ENCODE data around the gene SPOCD1.
A peak's percentile ranks its signal among the peaks of the same experiment; 100 is the strongest.

Gene SPOCD1

GRCh38 chr1:31754397-31754796 lies 61.4 kb downstream of the SPOCD1 start:
- no peak for DNase-seq

DNA sequence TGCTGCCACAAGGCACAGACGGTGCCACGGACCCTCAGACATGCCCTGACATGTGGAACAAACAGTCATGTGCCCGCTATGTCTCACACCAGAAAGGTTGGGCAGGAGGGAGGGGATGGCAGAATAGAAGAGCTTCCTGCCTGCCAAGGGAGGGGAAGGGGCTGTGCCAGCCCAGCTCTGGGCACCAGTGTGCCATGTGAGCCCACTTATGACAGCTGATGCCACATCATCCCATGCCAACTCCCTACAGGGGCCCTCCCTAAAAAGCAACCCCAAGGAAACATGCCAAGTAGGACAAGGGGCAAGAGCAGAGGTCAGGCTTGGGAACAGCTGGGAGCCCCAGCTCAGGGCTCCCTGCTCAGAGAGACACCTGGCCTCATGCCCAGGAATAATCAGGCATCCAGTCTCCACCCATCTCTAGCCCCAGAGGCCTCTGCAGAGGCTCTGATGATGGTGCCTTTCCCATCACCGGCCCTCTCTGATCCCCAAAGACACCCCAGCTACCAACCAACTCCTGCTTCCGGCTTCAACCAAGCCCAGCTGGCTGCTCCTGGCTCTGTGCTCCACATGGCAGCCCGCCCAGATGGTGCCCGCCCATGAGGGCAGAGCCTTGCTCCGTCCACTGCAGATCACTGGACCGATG lies 62.0 kb downstream of the SPOCD1 start:
- no peak for DNase-seq

GRCh38 chr1:31752952-31753475 lies 62.8 kb downstream of the SPOCD1 start:
- DNase-seq = no peak

DNA sequence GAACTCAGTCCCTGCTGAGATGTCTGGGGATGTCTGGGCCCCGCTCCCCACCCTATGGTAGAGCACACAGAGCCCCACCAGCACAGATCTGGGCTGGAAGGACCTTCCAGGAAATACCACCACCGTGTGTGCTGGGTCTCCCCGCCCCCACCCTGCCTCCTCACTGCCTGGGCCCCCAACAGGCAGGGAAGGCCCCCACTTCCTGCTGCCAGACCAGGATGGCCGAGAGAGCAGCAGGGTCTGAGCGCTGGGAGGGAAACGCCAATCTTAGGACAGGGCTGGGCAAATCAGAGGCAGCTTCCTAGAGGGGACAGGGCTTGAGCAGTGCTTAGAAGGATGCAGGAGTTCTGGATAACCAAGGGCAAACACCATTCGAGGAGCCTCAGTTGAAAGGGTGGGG lies 63.6 kb downstream of the SPOCD1 start:
- no peak for DNase-seq

DNA sequence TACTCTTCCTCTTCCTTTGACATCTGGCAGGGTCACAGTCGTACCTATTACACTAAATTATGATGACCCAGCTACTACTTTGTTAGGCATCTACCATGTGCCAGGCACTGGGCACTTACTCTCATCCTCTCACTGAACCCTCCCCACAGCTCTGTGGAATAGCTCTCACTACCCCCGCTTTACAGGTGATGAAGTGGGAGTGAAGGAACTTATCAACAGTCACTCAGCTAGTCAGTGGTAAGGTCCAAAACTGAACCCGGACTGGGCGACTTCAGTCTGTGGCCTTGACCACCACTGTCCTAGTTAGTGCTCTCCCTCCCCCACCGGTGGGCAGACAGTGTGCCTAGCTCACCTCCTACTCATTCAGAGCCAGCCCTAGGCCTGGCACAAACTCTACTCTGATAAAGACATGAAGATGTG lies 64.0 kb downstream of the SPOCD1 start:
- no peak for DNase-seq

GRCh38 chr1:31750858-31751510 lies 64.8 kb downstream of the SPOCD1 start:
- DNase-seq = no peak

DNA sequence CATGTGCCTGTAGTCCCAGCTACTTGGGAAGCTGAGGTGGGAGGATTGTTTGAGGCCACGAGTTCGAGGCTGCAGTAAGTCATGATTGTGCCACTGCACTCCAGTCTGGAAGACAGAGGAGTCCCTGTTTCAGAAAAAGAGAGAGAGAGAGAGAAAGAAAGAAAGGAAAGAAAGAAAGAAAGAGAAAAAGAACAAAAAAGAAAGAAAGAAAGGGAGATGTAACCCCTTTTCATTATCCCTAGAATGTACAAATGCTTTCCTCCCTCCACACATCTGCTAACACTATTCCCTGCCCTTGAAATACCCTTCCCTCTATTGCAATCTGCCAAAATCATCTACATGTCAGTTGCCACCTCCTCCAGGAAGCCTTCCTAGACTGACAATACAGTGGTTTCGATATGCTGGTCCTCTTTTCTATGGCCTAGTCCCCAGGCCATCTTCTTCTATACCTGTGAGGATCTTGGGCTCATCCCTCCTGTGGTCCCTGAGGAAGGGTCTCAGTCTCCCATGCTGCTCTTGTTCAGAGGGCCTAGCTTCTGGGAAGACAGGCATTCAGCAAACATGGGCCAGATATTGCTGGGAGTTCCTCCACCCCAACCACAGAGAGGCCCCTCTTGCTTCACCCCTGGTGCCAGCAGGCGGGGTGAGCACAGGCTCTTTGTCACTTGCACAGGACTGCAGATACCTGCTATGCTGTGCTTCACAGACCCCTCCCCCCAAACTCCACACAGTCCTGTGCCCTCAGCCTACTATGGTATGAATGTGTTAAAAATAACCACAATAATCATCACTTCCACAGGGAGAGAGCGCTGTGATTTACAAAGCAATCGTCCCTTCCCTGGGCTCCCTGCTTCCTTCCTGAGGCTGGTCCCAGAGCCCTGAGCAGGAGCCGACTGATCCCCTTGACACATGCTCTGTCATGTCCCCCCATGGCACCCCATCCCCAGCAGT lies 65.8 kb downstream of the SPOCD1 start:
- no peak for DNase-seq

DNA sequence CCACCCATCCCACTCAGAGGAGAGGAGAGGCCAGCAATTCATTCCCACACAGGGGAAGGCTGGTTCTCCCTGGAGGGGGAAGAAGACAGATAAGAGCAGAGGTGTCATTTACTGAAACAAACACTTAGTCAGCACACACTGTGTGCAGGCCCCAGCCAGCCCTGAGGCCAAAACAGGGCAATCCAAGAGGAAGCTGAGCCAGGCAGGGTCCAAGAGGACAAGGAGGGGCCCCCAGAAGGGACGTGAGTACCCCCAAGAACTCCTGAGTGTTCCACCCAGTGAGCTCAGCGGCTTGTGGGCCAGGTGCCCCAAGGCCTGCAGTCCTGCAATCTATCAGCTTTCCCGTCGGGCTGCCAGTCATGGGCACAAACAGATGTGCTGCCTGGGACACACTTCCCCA lies 67.5 kb downstream of the SPOCD1 start:
- DNase-seq = no peak

GRCh38 chr1:31747304-31747703 lies 68.5 kb downstream of the SPOCD1 start:
- DNase-seq = no peak

DNA sequence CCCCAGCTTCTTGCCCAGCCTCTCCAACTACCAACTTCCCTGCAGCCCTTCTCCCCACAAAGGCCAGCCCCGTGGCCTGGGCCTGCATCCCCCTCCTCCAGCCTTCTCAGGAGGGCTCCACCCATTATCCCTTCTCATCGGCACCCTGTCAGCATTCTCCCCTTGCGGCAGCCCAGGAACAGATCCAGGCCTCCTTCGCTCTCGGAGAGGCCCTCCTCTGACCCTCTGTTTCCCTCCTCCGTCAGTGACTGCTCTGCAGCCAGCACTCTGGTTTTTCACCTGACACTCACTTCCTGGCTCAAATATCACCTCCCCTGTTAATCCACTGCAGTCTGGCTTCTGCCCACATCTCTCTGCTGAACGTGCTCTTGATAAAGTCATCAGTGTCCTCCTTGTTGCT lies 69.1 kb downstream of the SPOCD1 start:
- DNase-seq = no peak

DNA sequence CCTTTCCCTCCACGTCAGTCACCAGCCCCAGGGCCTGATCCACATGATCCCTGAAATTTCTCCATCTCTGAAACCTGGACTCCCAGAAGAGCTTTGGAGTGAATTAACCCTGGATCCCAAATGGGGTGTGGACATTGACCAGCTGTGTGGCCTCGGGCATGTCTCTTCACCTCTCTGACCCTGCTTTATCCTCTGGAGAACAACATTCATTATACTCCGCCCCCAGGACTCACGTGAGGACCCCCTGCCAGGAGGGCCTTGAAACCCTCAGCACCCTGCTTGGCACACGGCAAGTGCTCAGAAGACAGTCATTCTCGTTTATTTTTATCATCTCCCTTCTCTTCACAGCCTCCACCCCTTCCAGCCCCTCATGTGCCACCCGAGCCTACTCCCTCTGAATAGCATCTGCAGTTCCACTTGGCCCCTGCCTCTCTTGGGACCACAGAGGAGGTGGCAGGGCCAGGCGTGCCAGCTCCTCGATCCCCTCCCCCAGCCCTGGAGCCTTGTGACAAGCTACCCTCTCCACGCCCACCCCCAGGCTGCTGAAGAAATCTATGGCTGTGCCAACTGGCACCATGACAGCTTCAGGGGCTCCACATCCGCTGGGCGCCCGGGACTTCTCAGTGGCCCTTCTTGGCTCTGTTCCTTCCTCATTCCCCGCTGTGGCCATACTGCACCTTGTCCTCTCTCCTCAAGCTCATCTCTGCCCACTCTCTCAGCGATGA lies 69.7 kb downstream of the SPOCD1 start:
- no peak for DNase-seq

DNA sequence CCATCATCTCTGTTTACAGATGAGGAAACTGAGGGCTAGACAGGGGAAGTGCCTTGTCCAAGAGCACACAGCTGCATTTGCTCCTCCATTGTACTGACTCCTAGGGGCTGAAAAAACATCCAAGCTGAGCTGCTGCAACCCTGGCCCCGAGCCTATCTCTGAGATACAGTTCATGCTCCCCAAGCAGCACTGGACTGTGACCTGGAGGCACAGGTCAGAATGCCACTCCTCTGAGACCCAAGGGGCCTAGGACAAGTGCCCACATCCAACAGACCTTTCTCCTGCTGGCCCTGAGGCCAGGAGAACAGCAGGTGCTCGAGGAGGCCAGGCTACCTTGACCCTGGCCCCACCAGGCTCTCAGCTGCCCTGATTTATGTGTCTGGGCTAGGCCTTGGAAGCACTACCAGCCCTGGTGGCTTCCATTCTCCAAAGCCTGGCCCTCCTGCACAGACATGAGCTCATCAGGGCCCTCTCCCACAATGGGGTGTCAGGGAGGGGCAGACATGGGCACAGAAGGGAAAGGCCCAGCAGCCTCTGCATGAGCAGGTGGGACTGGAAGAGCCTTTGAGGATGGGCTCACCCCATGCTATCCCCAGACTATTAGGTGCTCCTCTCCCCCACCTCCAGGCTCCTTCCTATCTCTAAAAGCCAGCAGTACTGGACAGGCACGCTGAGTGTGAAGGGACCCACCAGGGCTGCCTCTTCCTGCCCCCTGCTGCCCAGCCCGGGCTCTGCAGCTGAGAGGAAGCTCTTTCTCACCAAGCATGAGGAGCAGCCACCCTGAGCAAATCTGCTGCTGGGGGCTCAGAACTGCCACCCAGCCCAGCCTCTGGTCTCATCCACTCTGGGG lies 70.5 kb downstream of the SPOCD1 start:
- DNase-seq = peak; percentile 77

DNA sequence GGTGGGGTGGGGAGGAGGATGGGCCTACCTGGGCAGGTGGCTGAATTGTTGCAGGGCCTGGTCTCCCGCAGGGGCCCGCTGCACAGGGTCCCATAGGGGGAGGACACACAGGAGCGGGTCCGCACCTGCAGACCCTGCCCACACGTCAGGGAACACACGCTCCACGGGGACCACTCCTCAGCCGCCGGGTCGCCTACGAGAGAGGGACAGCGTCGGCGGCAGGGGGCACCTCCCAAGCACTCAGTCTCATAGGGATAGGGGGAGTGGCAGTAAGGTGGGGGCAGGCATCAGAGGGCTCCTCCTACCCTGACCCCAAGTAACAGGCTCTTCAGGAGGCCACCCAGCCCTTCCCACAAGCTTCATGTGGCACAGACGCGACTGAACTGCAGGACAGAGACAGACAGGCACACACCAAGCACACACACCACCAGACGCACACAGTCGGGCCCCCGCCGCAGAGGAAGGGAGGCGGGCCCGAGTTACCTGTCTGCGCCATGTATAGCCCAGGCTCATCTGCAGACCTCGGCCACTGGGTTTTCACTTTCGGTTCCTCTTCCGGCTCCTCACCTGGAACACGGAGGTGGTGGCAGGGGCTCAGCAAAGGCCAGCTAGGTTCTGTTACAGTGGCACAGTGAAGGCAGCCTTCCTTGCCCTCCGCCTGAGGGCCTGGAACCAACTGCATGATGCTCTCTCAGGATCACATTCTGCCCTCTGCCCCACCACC lies 71.5 kb downstream of the SPOCD1 start:
- no peak for DNase-seq

DNA sequence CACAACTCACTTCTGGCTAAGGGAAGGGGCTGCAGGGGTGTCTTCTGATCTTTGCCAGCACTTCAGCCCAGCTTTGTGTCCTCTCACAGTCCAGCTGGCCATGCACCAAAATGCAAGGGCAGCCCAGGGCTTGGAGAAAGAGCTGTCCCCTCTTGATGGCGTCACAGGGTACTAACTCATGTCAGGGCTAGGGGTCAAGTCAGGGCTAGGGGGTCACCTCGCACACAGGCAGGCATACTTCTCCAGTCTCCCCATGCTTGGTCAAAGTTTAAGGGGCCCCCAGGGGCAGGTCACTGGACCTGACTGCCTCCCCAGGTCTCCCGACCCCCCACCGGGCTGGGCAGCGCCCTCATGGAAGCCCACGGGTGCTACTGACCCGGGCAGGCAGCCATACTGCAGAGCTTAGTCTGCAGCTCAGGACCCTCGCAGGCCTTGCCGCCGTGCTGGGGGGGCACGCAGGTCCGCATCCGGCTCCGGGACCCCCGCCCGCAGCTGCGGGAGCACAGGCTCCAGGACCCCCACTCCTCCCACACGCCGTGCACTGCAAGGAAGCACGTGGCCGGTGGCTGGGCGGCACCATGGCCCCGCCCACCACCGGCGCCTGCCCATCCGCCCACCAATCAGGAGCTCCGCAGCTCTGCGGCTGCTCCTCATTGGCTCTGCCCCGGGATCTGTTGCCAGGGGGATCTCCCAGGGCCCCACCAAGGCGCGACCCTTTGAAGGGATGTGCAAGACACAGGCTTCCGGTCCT lies 73.2 kb downstream of the SPOCD1 start:
- DNase-seq = no peak

Measured in retina (tissue), 1 donor.